Fibroblast of mammary gland (primary cell): ENCODE measurements around the gene SEC62.

ENCODE experiments used
- DNase-seq: peaks from one replicate; pipeline ENCODE4 v3.0.0-alpha.2; 2010; ENCODE audit warnings: low read depth
- H3K4me3 ChIP-seq: 2 replicates; pipeline ENCODE4 v1.5.1; 2011; ENCODE audit warnings: low read depth, mild to moderate bottlenecking, low read length, moderate library complexity; ENCODE audit not compliant: control insufficient read depth
- TF ChIP-seq, protein P1 (sequence below): conservative IDR thresholded peaks from 2 replicates; pipeline ENCODE4 v1.5.1; 2011; ENCODE audit warnings: low read depth, low read length, inconsistent platforms; ENCODE audit not compliant: control insufficient read depth, insufficient read depth

Gene SEC62

DNA sequence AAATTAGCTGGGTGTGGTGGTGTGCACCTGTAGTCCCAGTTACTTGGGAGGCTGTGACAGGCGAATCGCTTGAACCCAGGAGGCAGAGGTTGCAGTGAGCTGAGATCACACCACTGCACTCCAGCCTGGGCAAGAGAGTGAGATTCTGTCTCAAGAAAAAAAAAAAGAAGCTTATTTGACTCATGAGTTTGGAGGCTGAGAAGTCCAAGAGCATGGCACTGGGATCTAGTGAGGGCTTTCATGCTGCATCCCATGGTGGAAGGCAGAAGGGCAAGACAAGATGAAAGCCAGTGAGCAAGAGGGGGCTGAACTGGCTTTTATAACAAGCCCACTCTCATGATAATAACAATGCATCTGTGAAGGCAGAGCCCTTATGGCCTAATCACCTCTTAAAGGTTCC lies 33.4 kb downstream of the SEC62 start:
- no peak for DNase-seq
- TF ChIP-seq, protein P1, sequence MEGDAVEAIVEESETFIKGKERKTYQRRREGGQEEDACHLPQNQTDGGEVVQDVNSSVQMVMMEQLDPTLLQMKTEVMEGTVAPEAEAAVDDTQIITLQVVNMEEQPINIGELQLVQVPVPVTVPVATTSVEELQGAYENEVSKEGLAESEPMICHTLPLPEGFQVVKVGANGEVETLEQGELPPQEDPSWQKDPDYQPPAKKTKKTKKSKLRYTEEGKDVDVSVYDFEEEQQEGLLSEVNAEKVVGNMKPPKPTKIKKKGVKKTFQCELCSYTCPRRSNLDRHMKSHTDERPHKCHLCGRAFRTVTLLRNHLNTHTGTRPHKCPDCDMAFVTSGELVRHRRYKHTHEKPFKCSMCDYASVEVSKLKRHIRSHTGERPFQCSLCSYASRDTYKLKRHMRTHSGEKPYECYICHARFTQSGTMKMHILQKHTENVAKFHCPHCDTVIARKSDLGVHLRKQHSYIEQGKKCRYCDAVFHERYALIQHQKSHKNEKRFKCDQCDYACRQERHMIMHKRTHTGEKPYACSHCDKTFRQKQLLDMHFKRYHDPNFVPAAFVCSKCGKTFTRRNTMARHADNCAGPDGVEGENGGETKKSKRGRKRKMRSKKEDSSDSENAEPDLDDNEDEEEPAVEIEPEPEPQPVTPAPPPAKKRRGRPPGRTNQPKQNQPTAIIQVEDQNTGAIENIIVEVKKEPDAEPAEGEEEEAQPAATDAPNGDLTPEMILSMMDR: no peak
- no peak overlapping the region for H3K4me3 ChIP-seq

DNA sequence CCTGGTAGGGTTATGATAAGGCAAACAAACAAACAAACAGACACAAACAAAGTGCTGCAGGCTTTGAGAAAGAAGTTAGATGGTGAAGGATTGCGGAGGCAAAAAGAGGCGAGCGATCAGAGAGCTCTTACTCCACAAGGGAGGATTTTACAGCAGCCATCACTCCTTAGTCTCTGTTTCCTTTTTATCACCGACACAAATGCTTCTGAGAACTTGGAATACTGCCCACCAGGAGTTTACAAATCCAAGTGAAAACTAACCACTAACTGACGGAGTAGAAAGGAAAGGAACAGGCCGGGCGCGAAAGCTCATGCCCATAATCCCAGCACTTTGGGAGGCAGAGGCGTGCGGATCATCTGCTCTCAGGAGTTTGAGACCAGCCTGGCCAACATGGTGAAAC lies 35.6 kb downstream of the SEC62 start:
- no peak overlapping the region for H3K4me3 ChIP-seq
- TF ChIP-seq, protein P1: no peak
- no peak for DNase-seq

DNA sequence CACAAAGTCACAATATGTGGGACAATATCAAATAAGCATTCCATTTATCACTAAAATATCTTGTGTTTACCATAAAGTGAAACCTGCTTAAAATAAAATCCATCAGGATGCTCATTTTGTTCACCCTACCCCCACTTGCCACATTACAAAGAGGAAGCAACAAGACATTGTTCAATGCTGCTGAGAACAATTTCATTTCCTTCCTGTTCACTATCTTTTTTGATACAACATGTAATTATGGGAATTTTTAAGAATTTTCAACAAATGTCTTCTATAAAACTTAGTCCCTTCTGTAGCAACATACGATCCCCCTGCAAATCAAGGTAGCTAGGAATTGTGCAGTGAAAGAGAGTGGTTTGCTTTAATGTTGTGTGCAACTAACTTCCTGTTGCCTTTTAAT lies 36.3 kb downstream of the SEC62 start:
- no peak for DNase-seq
- no peak overlapping the region for H3K4me3 ChIP-seq
- TF ChIP-seq, protein P1: no peak

DNA sequence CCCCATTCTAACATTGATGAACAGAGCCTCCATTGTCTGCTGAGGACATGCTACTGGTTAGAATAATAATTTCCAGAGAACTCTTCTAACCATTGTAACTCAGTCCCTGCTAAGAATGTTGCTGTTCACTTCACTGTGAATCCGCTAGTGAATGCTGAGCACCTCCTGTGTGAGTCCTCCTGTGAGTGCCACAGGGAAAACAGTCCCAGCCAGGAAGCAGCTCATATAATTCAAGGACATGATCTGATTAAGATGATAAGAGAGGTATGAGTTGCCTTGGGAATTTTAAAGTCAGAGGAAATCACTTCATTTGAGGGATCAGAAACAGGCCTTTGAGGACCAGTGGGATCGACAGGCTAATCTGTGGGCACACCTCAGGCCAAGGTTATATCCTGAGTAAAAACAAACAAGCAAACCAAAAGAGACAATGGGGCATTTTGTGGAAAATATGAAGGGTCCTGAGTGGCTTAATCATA lies 37.3 kb downstream of the SEC62 start:
- H3K4me3 ChIP-seq: no peak overlapping the region
- DNase-seq: no peak
- TF ChIP-seq, protein P1: no peak

DNA sequence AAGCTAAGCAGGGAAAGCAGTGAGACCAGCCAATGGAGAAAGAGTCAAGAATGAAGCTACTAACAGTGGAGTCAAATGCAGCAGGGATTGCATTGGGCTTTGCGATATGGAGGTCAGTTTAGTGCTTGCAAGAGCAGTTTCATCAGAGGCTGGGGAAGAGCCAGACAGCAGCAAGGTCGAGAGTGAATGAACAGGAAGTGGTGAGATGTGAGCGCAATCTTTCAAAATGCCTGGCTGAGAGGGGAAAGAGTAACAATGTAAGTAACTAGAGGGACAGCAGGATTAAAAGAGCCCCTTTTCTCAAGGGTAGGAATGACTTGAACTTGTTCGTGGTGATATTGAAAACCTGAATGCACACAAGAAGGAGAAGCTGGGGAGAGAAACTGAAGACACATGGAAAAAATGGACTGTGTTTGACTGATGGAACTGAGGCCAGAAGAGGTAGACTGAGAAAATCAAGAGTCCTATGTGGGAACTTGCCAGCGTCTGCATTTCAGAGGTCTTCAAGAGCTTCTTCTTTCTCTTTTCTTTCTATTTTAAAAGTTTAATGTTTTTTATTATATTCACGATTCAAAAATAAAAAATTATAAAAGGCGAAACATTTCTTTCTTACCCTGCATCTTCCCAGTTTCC lies 40.5 kb downstream of the SEC62 start:
- peak; percentile 76 for DNase-seq
- TF ChIP-seq, protein P1: no peak
- H3K4me3 ChIP-seq: no peak overlapping the region

DNA sequence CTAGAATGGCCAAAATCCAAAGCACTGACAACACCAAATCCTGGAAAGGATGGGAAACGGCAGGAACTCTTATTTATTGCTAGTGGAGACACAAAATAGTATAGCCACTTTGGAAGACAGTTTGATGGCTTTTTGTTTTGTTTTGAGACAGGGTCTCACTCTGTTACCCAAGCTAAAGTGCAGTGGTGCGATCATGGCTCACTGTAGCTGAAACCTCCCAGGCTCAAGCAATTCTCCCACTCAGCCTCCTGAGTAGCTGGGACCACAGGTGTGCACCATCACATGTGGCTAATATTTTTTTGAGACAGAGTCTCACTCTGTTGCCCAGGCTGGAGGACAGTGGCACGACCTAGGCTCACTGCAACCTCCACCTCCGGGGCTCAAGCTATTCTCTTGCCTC lies 43.9 kb downstream of the SEC62 start:
- DNase-seq: no peak
- TF ChIP-seq, protein P1: no peak
- no peak overlapping the region for H3K4me3 ChIP-seq
